ENCODE measurements around the gene PAIP2B. TPM values are rescaled to one million over a fixed set of nuclear protein-coding genes. Genes with fewer than 3 reads are reported as not detected.
A peak's percentile ranks its signal among the peaks of the same experiment; 100 is the strongest.

The PAIP2B gene
- total RNA-seq, 1 donor: 0.27 TPM

DNA sequence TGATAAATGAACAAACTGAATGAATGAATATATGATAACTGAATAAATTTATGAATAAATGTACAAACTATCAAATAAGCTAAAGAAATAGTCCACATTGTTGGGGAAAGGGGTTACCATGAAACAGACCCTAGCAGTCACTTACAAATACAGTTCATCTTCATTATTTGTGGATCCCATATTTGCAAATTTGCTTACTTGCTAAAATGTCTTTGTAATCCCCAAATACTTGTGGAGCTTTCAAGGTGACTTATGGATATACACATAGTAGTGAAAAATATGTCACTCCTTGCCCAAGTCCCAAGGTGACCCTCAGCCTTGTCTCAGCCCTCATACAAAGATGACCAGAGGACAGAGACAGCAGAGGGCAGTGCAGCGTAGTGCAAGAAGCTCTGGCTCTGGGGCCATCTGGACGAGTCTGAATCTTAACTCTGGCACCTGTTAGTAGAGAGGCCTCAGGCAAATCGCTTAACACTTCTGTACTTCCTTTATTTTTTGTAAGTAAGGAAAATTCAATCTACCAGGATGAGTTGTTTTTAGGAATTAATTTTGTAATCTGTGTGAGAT lies 3.1 kb downstream of the PAIP2B start:
- peak; percentile 16 for DNase-seq (ENCODE audit: low read depth)
- H3K4me3 ChIP-seq (ENCODE audit: low read depth, low read length): no peak overlapping the region
- TF ChIP-seq, protein P1, sequence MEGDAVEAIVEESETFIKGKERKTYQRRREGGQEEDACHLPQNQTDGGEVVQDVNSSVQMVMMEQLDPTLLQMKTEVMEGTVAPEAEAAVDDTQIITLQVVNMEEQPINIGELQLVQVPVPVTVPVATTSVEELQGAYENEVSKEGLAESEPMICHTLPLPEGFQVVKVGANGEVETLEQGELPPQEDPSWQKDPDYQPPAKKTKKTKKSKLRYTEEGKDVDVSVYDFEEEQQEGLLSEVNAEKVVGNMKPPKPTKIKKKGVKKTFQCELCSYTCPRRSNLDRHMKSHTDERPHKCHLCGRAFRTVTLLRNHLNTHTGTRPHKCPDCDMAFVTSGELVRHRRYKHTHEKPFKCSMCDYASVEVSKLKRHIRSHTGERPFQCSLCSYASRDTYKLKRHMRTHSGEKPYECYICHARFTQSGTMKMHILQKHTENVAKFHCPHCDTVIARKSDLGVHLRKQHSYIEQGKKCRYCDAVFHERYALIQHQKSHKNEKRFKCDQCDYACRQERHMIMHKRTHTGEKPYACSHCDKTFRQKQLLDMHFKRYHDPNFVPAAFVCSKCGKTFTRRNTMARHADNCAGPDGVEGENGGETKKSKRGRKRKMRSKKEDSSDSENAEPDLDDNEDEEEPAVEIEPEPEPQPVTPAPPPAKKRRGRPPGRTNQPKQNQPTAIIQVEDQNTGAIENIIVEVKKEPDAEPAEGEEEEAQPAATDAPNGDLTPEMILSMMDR (IDR thresholded peaks at IDR 0.05; ENCODE audit: insufficient read depth, low read length): peak; percentile 26

DNA sequence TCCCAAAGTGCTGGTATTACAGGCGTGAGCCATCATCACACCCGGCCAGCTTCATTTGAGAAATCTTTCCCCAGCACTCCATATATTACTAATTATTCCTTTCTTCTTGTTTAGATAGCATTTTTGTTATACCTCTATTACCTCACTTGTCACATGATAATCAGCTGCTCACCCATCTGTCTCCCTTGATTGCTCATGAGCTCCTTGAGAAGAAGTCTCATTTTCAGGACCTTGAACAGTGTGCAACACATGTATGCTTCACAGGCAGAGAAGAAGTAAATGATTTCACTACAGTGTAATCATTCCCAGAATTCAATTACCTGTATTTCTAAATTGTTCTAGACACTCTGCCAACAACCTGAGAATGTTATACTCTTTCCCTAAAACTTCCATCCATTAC lies 6.2 kb downstream of the PAIP2B start:
- TF ChIP-seq, protein P1 (IDR thresholded peaks at IDR 0.05; ENCODE audit: insufficient read depth, low read length): no peak
- no peak for DNase-seq (ENCODE audit: low read depth)
- no peak overlapping the region for H3K4me3 ChIP-seq (ENCODE audit: low read depth, low read length)

DNA sequence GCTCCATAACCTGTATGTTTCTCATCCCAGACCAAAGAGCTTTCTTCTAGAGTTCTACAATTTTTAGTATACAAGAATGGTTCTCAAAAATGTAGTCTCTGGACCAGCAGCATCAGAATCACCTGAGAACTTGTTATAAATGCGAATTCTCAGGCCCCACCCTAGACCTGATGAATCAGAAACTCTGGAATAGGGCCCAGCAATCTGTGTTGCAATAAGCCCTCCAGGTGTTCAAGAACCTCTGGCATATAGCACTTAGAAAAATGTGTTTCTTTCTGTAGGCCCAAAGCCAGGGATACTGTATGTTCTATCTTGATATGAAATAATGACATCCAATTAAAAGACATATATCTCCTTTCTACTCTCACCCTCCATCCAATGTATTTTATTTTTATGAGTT lies 10.4 kb downstream of the PAIP2B start:
- no peak overlapping the region for H3K4me3 ChIP-seq (ENCODE audit: low read depth, low read length)
- no peak for DNase-seq (ENCODE audit: low read depth)
- TF ChIP-seq, protein P1 (IDR thresholded peaks at IDR 0.05; ENCODE audit: insufficient read depth, low read length): no peak

DNA sequence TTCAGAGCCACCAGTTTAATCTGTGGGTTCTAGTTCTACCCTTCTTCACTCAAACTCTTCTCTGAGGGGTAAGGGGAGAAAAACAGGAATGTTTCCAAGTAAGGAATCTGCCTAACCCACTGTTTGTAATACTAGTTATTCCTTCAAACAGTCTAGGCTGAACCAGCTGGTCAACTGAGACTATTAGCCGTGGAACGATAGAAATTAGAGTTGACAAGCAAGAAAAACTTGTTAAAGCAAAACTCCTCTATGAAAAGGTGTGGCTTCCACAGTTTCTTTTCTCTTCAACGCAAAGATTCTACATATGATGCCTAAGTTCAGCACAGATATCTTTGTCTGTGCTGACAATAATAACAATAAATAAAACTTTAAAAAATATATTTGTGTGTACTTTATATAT lies 11.5 kb downstream of the PAIP2B start:
- TF ChIP-seq, protein P1 (IDR thresholded peaks at IDR 0.05; ENCODE audit: insufficient read depth, low read length): no peak
- no peak for DNase-seq (ENCODE audit: low read depth)

DNA sequence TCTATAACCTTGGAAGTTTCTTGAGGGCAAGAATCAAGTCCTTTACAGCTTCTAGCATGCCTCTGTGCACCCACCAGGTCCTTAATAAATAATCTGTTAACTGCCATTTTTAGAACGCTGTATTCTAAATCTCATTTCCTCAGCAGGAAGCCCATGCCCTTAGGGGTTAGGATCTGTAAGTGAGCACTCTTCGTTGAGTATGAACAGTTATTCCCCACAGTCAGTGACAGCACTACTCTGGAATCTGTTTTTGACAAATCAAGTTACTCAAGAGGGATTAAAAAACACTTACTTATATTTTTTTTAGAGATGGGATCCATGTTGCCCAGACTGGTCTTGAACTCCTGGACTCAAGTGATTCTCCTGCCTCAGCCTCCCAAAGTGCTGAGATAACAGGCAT lies 14.6 kb downstream of the PAIP2B start:
- no peak for DNase-seq (ENCODE audit: low read depth)
- no peak overlapping the region for H3K4me3 ChIP-seq (ENCODE audit: low read depth, low read length)
- TF ChIP-seq, protein P1 (IDR thresholded peaks at IDR 0.05; ENCODE audit: insufficient read depth, low read length): no peak

More for the DNA sequence above, 11.5 kb downstream of the PAIP2B start:
- no peak overlapping the region for H3K4me3 ChIP-seq (ENCODE audit: low read depth, low read length)

DNA sequence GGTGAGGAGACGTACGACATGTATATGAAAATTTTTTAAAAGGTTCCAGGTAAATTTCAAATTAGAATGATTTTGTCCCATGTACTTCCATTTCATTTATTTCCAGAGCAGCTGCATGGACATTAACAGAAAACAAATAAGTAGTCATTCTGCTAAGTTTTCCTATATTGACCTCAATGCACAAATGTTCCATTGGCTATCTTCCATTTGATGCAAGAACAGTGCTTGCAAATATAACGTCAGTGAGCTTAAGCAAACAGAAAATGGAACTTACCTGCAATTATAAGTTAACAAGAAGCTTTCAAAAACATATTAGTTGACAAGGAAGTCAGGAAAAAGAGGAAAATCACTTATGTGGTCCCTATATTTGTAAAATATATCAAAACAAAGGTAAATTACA lies 16.6 kb downstream of the PAIP2B start:
- no peak for DNase-seq (ENCODE audit: low read depth)
- TF ChIP-seq, protein P1 (IDR thresholded peaks at IDR 0.05; ENCODE audit: insufficient read depth, low read length): no peak
- H3K4me3 ChIP-seq (ENCODE audit: low read depth, low read length): no peak overlapping the region

DNA sequence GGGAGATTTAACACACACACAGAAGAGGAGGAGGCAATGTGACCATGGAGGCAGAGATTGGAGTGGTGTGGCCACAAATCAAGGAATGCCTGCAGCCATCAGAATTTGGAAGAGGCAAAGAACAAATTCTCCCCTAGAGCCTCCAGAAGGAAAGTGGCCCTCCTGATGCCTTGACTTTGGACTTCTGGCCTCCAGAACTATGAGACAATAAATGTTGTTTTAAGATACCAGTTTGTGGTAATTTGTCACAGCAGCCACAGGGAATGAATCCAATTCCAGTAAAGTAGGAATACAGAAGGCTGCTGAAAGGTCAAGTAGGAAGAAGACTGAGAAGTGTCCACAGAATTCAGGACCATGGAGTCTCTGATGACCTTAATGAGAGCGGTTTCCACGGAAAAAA lies 18.1 kb downstream of the PAIP2B start:
- no peak for DNase-seq (ENCODE audit: low read depth)
- TF ChIP-seq, protein P1 (IDR thresholded peaks at IDR 0.05; ENCODE audit: insufficient read depth, low read length): no peak

More for the DNA sequence above, 18.1 kb downstream of the PAIP2B start:
- H3K4me3 ChIP-seq (ENCODE audit: low read depth, low read length): no peak overlapping the region

Measured in fibroblast of the aortic adventitia (primary cell).